ENCODE data around the gene JPH4. TPM values are rescaled to one million over a fixed set of nuclear protein-coding genes. Genes with fewer than 3 reads are reported as not detected.
"Not testable (repeated sequence)": the region's sequence is repeated elsewhere in the genome, so short reads cannot be mapped to it uniquely, and the experiment has no call there.

The JPH4 gene
- total and polyA plus RNA-seq, 5 experiments from 2014 or later: 0.07 to 0.29 TPM; not detected in 3

DNA sequence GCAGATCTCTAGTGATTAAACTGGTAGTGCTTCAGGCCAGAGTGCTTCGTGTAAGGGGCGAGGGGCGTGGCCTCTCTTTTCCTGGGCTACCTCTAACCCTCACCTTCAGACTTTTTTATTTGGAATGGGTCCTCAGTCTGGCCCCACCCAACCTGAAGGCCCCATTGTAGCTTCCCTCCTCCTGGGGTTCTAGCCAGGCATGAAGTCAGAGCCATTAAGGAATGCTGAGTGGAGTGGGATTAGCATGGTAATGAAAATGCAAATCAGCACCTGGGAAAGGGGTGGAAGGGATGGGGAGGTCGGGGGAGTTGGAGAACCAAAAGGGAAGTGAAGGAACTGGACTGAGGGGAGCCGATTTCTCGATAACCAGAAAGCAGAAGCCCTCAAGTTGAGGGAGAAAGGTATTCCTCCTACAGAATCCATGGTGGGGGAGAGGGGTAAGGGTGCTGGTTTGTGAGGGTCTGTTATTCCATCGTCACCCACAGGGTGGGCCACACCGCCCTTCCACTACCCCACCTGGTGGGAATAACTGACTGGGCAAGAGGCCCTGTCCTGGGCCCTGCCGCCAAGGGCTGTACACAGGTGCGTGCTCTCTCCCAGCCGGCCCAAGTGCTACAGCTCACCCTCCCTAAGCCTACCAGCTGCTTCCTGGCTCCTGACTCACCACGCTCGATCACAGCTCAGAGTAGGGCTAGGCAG, 41.1 kb downstream of the JPH4 start:
- H3K9me3 Mint-ChIP-seq: no peaks in the 10 kb centered on the region
- peaks cover 0 to 3% (median 0%) of the 10 kb centered on the region in 5 donors for H3K27me3 Mint-ChIP-seq
- H3K4me3 Mint-ChIP-seq: no peak overlapping the region
- DNase-seq: no peak
- POLR2A ChIA-PET: interaction anchor here (0.5 kb wide), 1 partner anchor 25 kb away, joined by 3 read pairs; no protein-coding TSS in a partner anchor
- peak overlapping the region in 2 of 10 donors; percentile 26 to 27 for H3K27ac Mint-ChIP-seq
- ATAC-seq: no peak
- H3K4me1 Mint-ChIP-seq: no peaks in the 10 kb centered on the region
- H3K36me3 Mint-ChIP-seq: no peaks in the 10 kb centered on the region

DNA sequence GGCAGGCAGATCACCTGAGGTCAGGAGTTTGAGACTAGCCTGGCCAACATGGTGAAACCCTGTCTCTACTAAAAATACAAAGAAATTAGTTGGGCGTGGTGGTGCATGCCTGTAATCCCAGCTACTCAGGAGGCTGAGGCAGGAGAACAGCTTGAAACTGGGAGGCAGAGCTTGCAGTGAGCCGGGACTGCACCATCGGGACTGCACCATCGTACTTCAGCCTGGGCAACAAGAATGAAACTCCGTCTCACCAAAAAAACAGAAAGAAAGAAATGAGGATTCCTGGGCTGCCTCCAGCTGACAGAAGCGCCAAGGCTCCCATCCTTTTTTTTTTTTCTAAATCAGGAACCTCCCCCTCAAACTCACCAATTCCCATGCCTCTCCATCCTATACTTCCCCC, 41.7 kb downstream of the JPH4 start:
- H3K4me1 Mint-ChIP-seq, DNase-seq, POLR2A ChIA-PET, H3K27me3 Mint-ChIP-seq, H3K36me3 Mint-ChIP-seq, H3K9me3 Mint-ChIP-seq, H3K4me3 Mint-ChIP-seq, ATAC-seq: not testable (repeated sequence)
- peak overlapping the region in 1 of 10 donors; percentile 26 for H3K27ac Mint-ChIP-seq

DNA sequence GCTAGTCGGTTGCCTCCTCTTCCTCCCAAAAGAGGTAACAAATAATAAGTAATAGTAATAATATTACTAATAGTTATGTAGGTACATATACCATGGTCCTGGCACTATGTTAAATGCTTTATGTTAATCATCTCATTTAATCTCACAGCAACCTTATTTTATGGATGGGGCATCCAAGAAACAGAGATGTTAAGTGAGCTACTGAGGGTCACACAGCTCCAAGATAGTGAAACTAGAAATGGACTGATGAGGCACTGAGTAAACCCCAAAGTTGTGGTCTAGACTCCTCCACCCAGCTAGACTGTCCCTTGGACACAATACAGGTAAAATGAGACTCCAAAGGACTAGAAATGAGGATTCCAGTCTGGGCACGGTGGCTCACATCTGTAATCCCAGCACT, 42.1 kb downstream of the JPH4 start:
- DNase-seq: no peak
- H3K36me3 Mint-ChIP-seq: no peaks in the 10 kb centered on the region
- no peak for ATAC-seq

DNA sequence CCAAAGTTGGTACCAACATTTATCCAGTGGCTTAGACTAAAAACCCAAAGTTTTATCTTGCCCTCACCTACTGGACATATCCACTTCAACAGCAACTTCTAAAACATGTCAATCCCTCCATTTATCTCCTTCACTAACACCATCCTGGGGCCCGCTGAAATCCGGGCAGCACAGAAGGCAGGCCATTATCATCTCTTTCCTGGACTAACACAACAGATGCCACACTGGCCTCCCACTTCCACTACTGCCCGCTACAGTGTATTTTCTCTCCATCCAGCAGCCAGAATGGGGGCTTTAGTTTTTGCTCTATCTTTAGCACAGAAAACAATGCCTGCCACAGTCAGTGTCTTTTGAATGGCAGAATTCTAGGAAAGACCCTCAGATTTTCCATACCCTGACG, 42.6 kb downstream of the JPH4 start:
- H3K4me3 Mint-ChIP-seq: no peak overlapping the region
- no peaks in the 10 kb centered on the region for H3K36me3 Mint-ChIP-seq
- no peak for DNase-seq
- no peaks in the 10 kb centered on the region for H3K27me3 Mint-ChIP-seq
- ATAC-seq: no peak
- POLR2A ChIA-PET: no interaction called here
- H3K27ac Mint-ChIP-seq: peak overlapping the region in 1 of 10 donors; percentile 15
- no peaks in the 10 kb centered on the region for H3K9me3 Mint-ChIP-seq
- peaks cover 0 to 2% (median 0%) of the 10 kb centered on the region in 4 donors for H3K4me1 Mint-ChIP-seq

More for the DNA sequence above, 42.1 kb downstream of the JPH4 start:
- no peaks in the 10 kb centered on the region for H3K27me3 Mint-ChIP-seq
- H3K4me1 Mint-ChIP-seq: no peaks in the 10 kb centered on the region
- no peaks in the 10 kb centered on the region for H3K9me3 Mint-ChIP-seq
- no peak overlapping the region for H3K4me3 Mint-ChIP-seq
- POLR2A ChIA-PET: no interaction called here
- no peak overlapping the region for H3K27ac Mint-ChIP-seq

DNA sequence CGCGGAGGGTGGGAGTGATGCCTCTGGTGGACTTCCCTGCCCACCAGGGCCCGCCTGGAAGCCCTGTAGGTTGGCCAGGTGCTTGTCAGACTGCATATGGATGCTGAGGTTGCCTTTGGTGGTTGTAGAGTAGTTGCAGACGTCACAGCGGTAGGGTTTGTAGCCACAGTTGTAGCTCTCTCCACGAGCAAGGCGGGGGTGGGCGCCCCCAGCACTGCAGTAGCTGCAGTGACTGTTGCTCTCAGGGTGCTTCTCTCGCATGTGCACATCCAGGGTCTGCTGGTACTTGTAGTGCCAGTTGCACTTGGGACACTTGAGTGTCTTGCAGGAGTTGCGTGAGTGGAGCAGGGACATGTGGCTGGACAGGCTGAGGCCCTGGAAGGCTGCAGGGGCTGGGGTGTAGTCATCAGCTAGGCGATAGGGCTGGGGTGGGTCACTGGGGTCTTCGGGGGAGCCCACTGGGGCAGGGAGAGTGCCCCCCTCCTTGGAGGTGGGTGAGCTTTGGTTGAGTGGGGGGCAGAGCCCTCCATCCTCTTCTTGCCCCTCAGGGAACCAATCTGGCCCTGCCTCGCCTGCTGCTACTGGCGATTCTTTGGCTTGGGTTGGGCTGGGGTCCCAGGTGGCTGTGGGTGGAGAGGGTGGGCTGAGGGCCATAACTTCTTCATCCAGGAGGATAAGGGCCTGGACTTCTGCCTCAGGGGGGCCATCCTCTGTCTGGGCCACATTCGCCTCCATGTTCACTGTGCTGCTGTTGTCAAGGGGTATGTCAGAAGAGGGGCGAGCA, 44.7 kb downstream of the JPH4 start:
- no peaks in the 10 kb centered on the region for H3K36me3 Mint-ChIP-seq
- H3K27me3 Mint-ChIP-seq: no peaks in the 10 kb centered on the region
- no peaks in the 10 kb centered on the region for H3K9me3 Mint-ChIP-seq
- peak overlapping the region in 1 of 10 donors; percentile 44 for H3K4me3 Mint-ChIP-seq
- peaks cover 0 to 11% (median 4%) of the 10 kb centered on the region in 4 donors for H3K4me1 Mint-ChIP-seq
- H3K27ac Mint-ChIP-seq: no peak overlapping the region
- DNase-seq: no peak
- no peak for ATAC-seq
- POLR2A ChIA-PET: interaction anchor here (1.1 to 1.2 kb wide), 2 partner anchors 26 to 212 kb away, joined by 3 read pairs; partner anchors contain the start of gene PABPN1

DNA sequence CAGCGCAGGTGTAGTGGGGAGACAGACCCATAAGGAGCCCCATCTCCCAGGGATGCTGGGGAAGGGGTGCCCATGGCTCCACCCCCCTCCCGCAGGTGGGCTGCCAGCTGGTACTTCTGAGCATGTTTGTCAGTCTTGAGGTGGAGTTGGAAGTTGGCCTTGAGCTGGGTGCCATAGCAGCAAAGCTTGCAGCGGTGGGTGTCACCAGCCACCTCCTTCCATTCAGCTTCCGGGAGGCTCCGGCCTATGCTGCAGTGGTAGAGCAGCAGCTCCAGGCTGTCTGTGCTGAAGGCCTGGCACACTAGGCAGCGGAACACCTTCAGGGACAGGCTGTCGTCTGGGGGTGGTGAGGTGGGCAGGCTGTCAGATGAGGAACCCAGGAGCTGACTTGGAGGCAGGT, 45.9 kb downstream of the JPH4 start:
- ATAC-seq (no peak), DNase-seq (no peak)
- Mint-ChIP-seq H3K4me3 (no peak overlapping the region), H3K4me1 (peaks cover 0 to 15% (median 4%) of the 10 kb centered on the region in 4 donors), H3K27ac (no peak overlapping the region), H3K9me3 (no peaks in the 10 kb centered on the region), H3K27me3 (no peaks in the 10 kb centered on the region), H3K36me3 (no peaks in the 10 kb centered on the region)
- POLR2A ChIA-PET: interaction anchor here (1.2 kb wide), 1 partner anchor 211 kb away, joined by 3 read pairs; the partner anchor contains the start of gene PABPN1

DNA sequence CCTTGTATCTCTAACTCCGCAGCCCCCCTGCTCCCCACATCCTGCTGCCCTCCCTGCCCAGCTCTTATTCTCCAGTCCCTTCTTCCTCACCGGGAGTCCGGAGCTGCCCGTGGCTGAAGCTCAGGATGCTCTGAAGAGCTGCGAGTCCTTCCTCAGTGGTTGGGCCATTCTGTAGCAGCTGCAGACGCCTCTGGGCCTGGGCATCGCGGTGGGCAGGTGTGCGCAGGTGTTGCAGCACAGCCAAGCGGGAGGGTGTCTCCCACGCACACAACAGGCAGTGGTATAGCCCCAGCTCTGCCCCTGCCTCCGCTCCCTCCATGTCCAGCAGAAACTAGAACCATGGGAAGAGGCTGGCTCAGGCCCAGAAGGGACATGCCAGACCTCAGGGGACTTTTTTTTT, 47.2 kb downstream of the JPH4 start:
- no peak overlapping the region for H3K27ac Mint-ChIP-seq
- H3K4me1 Mint-ChIP-seq: peaks cover 0 to 17% (median 4%) of the 10 kb centered on the region in 4 donors
- H3K36me3 Mint-ChIP-seq: no peaks in the 10 kb centered on the region
- H3K4me3 Mint-ChIP-seq: no peak overlapping the region
- H3K27me3 Mint-ChIP-seq: no peaks in the 10 kb centered on the region
- no peak for DNase-seq
- ATAC-seq: no peak
- no peaks in the 10 kb centered on the region for H3K9me3 Mint-ChIP-seq
- POLR2A ChIA-PET: interaction anchor here (0.7 kb wide), 1 partner anchor 208 kb away, joined by 4 read pairs; no protein-coding TSS in a partner anchor

DNA sequence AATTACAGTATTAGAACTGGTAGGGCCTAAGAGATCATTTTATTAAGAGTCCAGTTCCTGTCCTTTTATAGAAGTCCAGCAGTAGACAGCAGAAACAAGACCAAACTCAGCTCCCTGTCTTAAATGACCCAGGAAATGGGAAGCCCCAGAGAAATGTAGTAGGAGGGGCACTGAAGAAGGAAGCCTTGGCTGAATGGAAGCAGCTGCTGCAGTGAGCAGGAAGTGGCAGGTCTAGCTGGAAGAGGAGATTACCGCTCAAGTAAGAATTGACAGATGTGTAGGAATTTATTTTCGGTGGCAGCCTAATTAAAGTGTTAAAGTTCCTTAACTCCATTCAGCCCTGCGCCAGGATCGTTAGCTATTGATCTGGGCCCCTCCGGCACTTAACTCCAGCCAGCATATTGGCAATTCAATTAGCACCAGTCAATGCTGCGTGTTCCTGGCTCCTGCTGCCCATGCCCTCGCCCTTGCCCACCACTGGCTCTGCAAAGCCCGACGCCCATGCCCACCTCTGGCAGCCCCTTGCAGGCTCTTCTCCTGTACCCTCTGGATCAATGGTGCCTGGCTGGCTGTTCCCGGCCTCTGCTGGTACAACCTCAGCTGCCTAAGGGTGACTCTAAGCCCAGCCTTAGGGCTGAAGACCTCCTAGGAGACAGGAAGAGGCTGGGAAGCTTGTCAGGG, 48.1 kb downstream of the JPH4 start:
- DNase-seq (no peak), ATAC-seq (no peak)
- H3K27me3 Mint-ChIP-seq: no peaks in the 10 kb centered on the region
- H3K9me3 Mint-ChIP-seq: no peaks in the 10 kb centered on the region
- H3K4me1 Mint-ChIP-seq: peaks cover 0 to 17% (median 4%) of the 10 kb centered on the region in 4 donors
- H3K4me3 Mint-ChIP-seq: no peak overlapping the region
- H3K27ac Mint-ChIP-seq: peak overlapping the region in 5 of 10 donors; percentile 20 to 81 (median 41)
- H3K36me3 Mint-ChIP-seq: no peaks in the 10 kb centered on the region
- POLR2A ChIA-PET: no interaction called here

DNA sequence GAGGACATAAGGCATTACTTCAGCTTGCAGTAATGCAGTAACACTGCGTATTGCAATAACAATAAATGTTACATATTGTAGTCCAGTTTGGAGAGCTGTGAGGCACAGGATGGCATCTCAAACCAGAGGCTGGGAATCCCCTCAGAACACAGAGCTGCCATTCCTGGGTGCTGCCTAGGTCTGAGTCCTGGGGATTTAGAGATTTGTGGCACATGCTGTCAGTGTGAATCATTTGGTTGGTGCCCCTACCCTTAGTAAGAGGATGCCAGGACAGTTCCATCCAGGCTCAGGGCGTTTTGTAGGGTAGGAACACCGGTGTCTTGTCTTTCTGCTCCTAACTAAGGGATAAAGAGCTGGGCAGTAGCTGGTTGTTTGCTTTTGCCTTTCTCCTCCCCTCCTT, 49.6 kb downstream of the JPH4 start:
- ATAC-seq: no peak
- POLR2A ChIA-PET: no interaction called here
- Mint-ChIP-seq H3K27ac (peak overlapping the region in 3 of 10 donors; percentile 15 to 74 (median 20)), H3K27me3 (no peaks in the 10 kb centered on the region), H3K9me3 (no peaks in the 10 kb centered on the region), H3K4me3 (no peak overlapping the region), H3K4me1 (peaks cover 0 to 17% (median 4%) of the 10 kb centered on the region in 4 donors), H3K36me3 (no peaks in the 10 kb centered on the region)
- no peak for DNase-seq

DNA sequence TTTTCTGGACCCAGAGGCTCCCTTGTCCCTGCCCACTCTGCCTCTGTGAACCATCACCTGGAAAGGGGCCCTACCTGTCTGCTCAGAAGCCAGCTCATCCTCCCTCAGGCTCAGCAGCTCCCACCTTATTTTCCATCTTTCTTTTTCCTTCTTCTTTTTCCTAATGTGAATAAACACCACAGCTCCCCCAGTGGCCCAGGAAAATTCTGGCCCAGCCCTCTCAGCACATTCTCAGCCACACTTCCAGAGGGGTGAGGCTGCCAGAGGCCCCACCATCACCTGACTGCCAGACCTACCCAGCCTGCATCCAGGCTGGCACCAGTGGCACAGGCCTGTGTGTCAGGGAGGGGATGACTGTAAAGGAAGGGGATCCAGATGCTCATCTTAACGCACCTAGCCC, 50.0 kb downstream of the JPH4 start:
- Mint-ChIP-seq H3K4me3 (no peak overlapping the region), H3K4me1 (peaks cover 0 to 17% (median 4%) of the 10 kb centered on the region in 4 donors), H3K27ac (peak overlapping the region in 2 of 10 donors; percentile 29 to 74), H3K36me3 (no peaks in the 10 kb centered on the region), H3K9me3 (no peaks in the 10 kb centered on the region), H3K27me3 (no peaks in the 10 kb centered on the region)
- DNase-seq (no peak), ATAC-seq (no peak)
- POLR2A ChIA-PET: no interaction called here

DNA sequence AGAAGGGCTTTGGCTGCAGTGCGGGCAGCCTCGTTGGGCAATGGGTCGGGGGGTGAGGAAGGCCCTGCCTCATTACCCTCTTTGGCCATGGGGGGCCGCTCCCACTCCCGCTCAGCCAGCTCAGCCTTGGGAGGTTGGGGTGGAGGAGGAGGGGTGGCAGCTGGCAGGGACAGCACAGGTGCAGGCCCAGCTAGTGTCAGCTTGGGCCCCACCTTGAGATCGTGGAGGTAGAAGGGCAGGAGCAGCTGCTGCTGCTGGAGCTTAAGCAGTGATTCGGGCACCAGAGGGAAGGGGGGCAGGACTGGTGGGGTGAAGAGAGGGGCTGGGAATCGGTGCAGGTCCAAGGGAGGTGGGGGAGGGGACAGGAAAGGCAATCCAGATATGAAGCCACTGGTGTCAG, 53.0 kb downstream of the JPH4 start:
- DNase-seq (no peak), ATAC-seq (no peak)
- H3K27ac Mint-ChIP-seq: no peak overlapping the region
- H3K4me3 Mint-ChIP-seq: no peak overlapping the region
- H3K4me1 Mint-ChIP-seq: peaks cover 0 to 12% (median 4%) of the 10 kb centered on the region in 4 donors
- H3K27me3 Mint-ChIP-seq: no peaks in the 10 kb centered on the region
- no peaks in the 10 kb centered on the region for H3K9me3 Mint-ChIP-seq
- POLR2A ChIA-PET: no interaction called here
- peaks cover 0 to 4% (median 2%) of the 10 kb centered on the region in 3 donors for H3K36me3 Mint-ChIP-seq

DNA sequence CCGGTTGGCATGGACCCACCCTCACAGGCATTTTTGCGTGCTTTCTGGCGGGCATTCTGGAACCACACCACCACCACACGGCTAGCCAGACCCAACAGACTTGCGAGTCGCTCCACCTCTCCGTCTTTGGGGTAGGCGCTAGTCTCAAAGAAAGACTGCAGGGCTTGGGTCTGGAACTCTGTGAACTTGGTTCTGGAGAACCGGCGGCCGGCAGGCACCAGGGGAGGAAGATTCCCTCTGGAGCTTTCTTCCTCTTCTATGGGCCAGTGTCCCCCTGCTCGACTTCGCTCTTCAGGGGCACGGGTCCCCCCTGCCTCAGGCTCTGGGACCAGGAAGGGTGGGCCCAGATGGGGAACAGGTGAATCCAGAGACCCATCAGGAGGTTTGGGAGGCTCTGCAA, 53.6 kb downstream of the JPH4 start:
- Mint-ChIP-seq H3K9me3 (no peaks in the 10 kb centered on the region), H3K36me3 (peaks cover 0 to 4% (median 2%) of the 10 kb centered on the region in 3 donors), H3K27me3 (no peaks in the 10 kb centered on the region), H3K4me3 (no peak overlapping the region), H3K4me1 (peaks cover 0 to 8% (median under 1%) of the 10 kb centered on the region in 4 donors), H3K27ac (no peak overlapping the region)
- POLR2A ChIA-PET: no interaction called here
- DNase-seq (no peak), ATAC-seq (no peak)

All from naive thymus-derived CD8-positive, alpha-beta T cell (primary cell).